H1 (cell line): ENCODE measurements around the gene SPOCK1. TPM values are rescaled to one million over a fixed set of nuclear protein-coding genes. Genes with fewer than 3 reads are reported as not detected.

ENCODE experiments used
- CTCF ChIA-PET: fragments of 300-600 bp; sonication (Branson Sonifier 250); formaldehyde crosslinking; loops from one replicate; lab custom pipeline; 2021; ENCODE audit not compliant: partially characterized antibody; lab: Charles Lee
- POLR2A ChIA-PET: fragments of 300-600 bp; sonication (Branson Sonifier 250); formaldehyde crosslinking; loops from one replicate; lab custom pipeline; 2021; ENCODE audit warnings: inconsistent platforms; ENCODE audit not compliant: partially characterized antibody; lab: Charles Lee
- DNase-seq, 2 experiments: peaks; one replicate each; pipeline versions ENCODE4 v3.0.0 to v3.0.0-alpha.2; 2010 to 2022; ENCODE audit warnings: low spot score in 2 of 2, low read depth in 1 of 2, mixed read lengths in 1 of 2
- FAIRE-seq: peaks from 2 replicates; lab custom pipeline; 2011; peaks lifted over from hg19 to GRCh38; lab: Jason Lieb, UNC
- H2AFZ ChIP-seq: 2 replicates; pipeline ENCODE4 v1.8.1; 2012; ENCODE audit warnings: low read length, inconsistent platforms
- H2AK5ac ChIP-seq: 2 replicates; pipeline ENCODE4 v1.6.1; 2013; ENCODE audit warnings: low read depth, low read length
- H2BK120ac ChIP-seq: replicated peaks from 2 replicates; pipeline ENCODE3; 2013; ENCODE audit warnings: low read depth, low read length, inconsistent platforms
- H2BK12ac ChIP-seq: 2 replicates; pipeline ENCODE4 v1.6.1; 2013; ENCODE audit warnings: low read depth, low read length
- H2BK15ac ChIP-seq: 2 replicates; pipeline ENCODE4 v1.6.1; 2013; ENCODE audit warnings: low read length
- H2BK20ac ChIP-seq: 2 replicates; pipeline ENCODE4 v1.6.1; 2013; ENCODE audit warnings: low read length
- H2BK5ac ChIP-seq: 2 replicates; pipeline ENCODE4 v1.6.1; 2013; ENCODE audit warnings: low read depth, low read length
- H3K14ac ChIP-seq: 2 replicates; pipeline ENCODE4 v1.6.1; 2013; ENCODE audit warnings: inconsistent platforms; ENCODE audit not compliant: insufficient read length
- H3K18ac ChIP-seq: 2 replicates; pipeline ENCODE4 v1.6.1; 2013; ENCODE audit warnings: low read length; ENCODE audit errors: extremely low read depth
- H3K23ac ChIP-seq: 2 replicates; pipeline ENCODE4 v1.6.1; 2013; ENCODE audit warnings: inconsistent platforms; ENCODE audit not compliant: insufficient read length
- H3K23me2 ChIP-seq: 2 replicates; pipeline ENCODE4 v1.6.1; 2013; ENCODE audit warnings: low read depth, low read length
- H3K27ac ChIP-seq: 2 replicates; pipeline ENCODE4 v1.6.1; 2011; ENCODE audit warnings: low read depth, low read length, inconsistent platforms
- H3K27me3 ChIP-seq, 4 experiments: replicated peaks in 1 of 4; 1 replicate in 1 of 4; 2 replicates in 3 of 4; pipeline versions ENCODE4 v1.6.1 to v1.8.1; 2011 to 2013; ENCODE audit warnings: low read length in 3 of 4, mild to moderate bottlenecking in 3 of 4, inconsistent platforms in 2 of 4, mixed read lengths in 2 of 4, moderate library complexity in 1 of 4; ENCODE audit not compliant: control insufficient read depth in 3 of 4, insufficient read depth in 3 of 4; ENCODE audit errors: extremely low read depth in 1 of 4
- H3K36me3 ChIP-seq, 4 experiments: 2 replicates each; pipeline versions ENCODE4 v1.6.1 to v1.8.1; 2011 to 2013; ENCODE audit warnings: mild to moderate bottlenecking in 4 of 4, low read length in 3 of 4, moderate library complexity in 2 of 4, control low read depth in 1 of 4, inconsistent platforms in 1 of 4; ENCODE audit not compliant: insufficient read depth in 4 of 4, control insufficient read depth in 2 of 4
- H3K4ac ChIP-seq: replicated peaks from 2 replicates; pipeline ENCODE3; 2013; ENCODE audit warnings: low read length, low read depth, mixed read lengths, inconsistent platforms; ENCODE audit not compliant: insufficient read length
- H3K4me1 ChIP-seq, 4 experiments: replicated peaks in 1 of 4; 1 replicate in 1 of 4; 2 replicates in 3 of 4; pipeline versions ENCODE4 v1.6.1 to v1.8.1; 2011 to 2013; ENCODE audit warnings: low read length in 3 of 4, inconsistent platforms in 2 of 4, mixed read lengths in 1 of 4; ENCODE audit not compliant: insufficient read depth in 4 of 4, control insufficient read depth in 3 of 4
- H3K4me2 ChIP-seq, 2 experiments: 2 replicates each; pipeline versions ENCODE4 v1.6.1 to v1.8.1; 2011 to 2013; ENCODE audit warnings: low read depth in 2 of 2, low read length in 2 of 2, control low read depth in 1 of 2, inconsistent platforms in 1 of 2, mild to moderate bottlenecking in 1 of 2; ENCODE audit not compliant: insufficient read depth in 1 of 2
- H3K4me3 ChIP-seq, 4 experiments: fragments of 200-600, 300-600 bp in 1 of 4; sonication (generic), shearing (Covaris generic), sonication (Bioruptor Twin) in 1 of 4; 2 replicates each; pipeline versions ENCODE4 v1.5.1 to v1.8.1; 2011 to 2016; ENCODE audit warnings: low read length in 4 of 4, low read depth in 3 of 4, control low read depth in 2 of 4, inconsistent platforms in 2 of 4, mild to moderate bottlenecking in 2 of 4, mixed read lengths in 1 of 4, moderate library complexity in 1 of 4; ENCODE audit not compliant: insufficient read depth in 2 of 4; ENCODE audit errors: extremely low read depth in 1 of 4
- H3K56ac ChIP-seq: replicated peaks from 2 replicates; pipeline ENCODE3; 2013; ENCODE audit warnings: low read depth, mild to moderate bottlenecking, mixed read lengths, low read length, inconsistent platforms; ENCODE audit not compliant: insufficient read length
- H3K79me1 ChIP-seq: 2 replicates; pipeline ENCODE4 v1.6.1; 2013; ENCODE audit warnings: low read depth, low read length, control low read depth
- H3K79me2 ChIP-seq, 2 experiments: 2 replicates each; pipeline versions ENCODE4 v1.6.1 to v1.8.1; 2012 to 2013; ENCODE audit warnings: low read length in 2 of 2, mild to moderate bottlenecking in 2 of 2, inconsistent platforms in 1 of 2; ENCODE audit not compliant: insufficient read depth in 2 of 2, control insufficient read depth in 1 of 2
- H3K9ac ChIP-seq, 4 experiments: replicated peaks in 1 of 4; 1 replicate in 1 of 4; 2 replicates in 3 of 4; pipeline versions ENCODE4 v1.6.1 to v1.8.1; 2011 to 2013; ENCODE audit warnings: low read depth in 3 of 4, low read length in 3 of 4, control low read depth in 2 of 4, mild to moderate bottlenecking in 2 of 4, moderate library complexity in 2 of 4, inconsistent platforms in 1 of 4; ENCODE audit errors: extremely low read depth in 1 of 4
- H3K9me3 ChIP-seq, 2 experiments: 2 replicates each; pipeline versions ENCODE4 v1.6.1 to v1.8.1; 2012 to 2013; ENCODE audit warnings: mild to moderate bottlenecking in 2 of 2, moderate library complexity in 2 of 2, control low read depth in 1 of 2, inconsistent platforms in 1 of 2, low read depth in 1 of 2, low read length in 1 of 2, mixed read lengths in 1 of 2; ENCODE audit not compliant: insufficient read depth in 2 of 2
- H4K20me1 ChIP-seq, 2 experiments: replicated peaks in 1 of 2; 2 replicates each; pipeline versions ENCODE3 to v1.8.1; 2011 to 2013; ENCODE audit warnings: inconsistent platforms in 2 of 2, low read length in 2 of 2, mild to moderate bottlenecking in 1 of 2; ENCODE audit not compliant: insufficient read depth in 2 of 2, control insufficient read depth in 1 of 2
- H4K5ac ChIP-seq: 2 replicates; pipeline ENCODE4 v1.6.1; 2013; ENCODE audit warnings: low read length, low read depth, mixed read lengths, inconsistent platforms; ENCODE audit not compliant: insufficient read length
- H4K8ac ChIP-seq: 2 replicates; pipeline ENCODE4 v1.8.0; 2013; ENCODE audit warnings: mild to moderate bottlenecking, moderate library complexity, low read length, inconsistent platforms; ENCODE audit not compliant: insufficient read depth; ENCODE audit errors: extremely low read depth
- H4K91ac ChIP-seq: replicated peaks from 2 replicates; pipeline ENCODE3; 2013; ENCODE audit warnings: low read length, mixed read lengths, inconsistent platforms; ENCODE audit not compliant: insufficient read length
- KDM4A ChIP-seq: IDR thresholded peaks from one replicate; pipeline ENCODE4 v1.7.1; 2012; ENCODE audit warnings: low read depth, mild to moderate bottlenecking, moderate library complexity, low read length, inconsistent platforms; ENCODE audit not compliant: severe bottlenecking
- POU5F1 ChIP-seq: IDR thresholded peaks from 2 replicates; pipeline ENCODE4 v1.6.1; 2011; ENCODE audit warnings: low read depth, mild to moderate bottlenecking, low read length, moderate library complexity
- RAD21 ChIP-seq, 2 experiments: IDR thresholded peaks in 1 of 2; conservative IDR thresholded peaks in 1 of 2; 2 replicates each; pipeline ENCODE4 v1.6.1; 2011; ENCODE audit warnings: low read depth in 2 of 2, low read length in 2 of 2, improper control_type of control experiment in 1 of 2, inconsistent platforms in 1 of 2, mild to moderate bottlenecking in 1 of 2, moderate library complexity in 1 of 2
- WGBS, 2 experiments: shearing (Covaris generic) in 1 of 2; methylation state at CpG; one replicate each; pipeline versions ENCODE4 v1.1.6 to v1.1.7; 2013 to 2015; ENCODE audit warnings: low lambda C conversion rate in 2 of 2, mixed read lengths in 2 of 2, inconsistent platforms in 1 of 2, low coverage in 1 of 2, missing lambda C conversion rate in 1 of 2; ENCODE audit not compliant: insufficient replicate concordance in 2 of 2, insufficient coverage in 1 of 2, insufficient read length in 1 of 2; ENCODE audit errors: extremely low coverage in 1 of 2, missing lambda C conversion rate in 1 of 2; 5-methylcytosine and 5-hydroxymethylcytosine counted together
- polyA plus RNA-seq, 7 experiments: library from polyadenylated mRNA; depleted of rRNA in 3 of 7; stranded (reverse) in 5 of 7; unstranded in 2 of 7; fragments of >200 nt in 5 of 7; fragments of 200-250 nt in 2 of 7; gene quantifications; 1 replicate in 5 of 7; 2 replicates in 1 of 7; 4 replicates in 1 of 7; pipeline versions ENCODE4 v1.2.1 to v1.2.3, GENCODE V29; 2011 to 2013; ENCODE audit warnings: missing spikeins in 2 of 7, mixed read lengths in 2 of 7
- total RNA-seq: library from RNA; stranded (reverse); fragmentation: NEBNext Ultra II Directional; extraction: Animal tissue kit (Norgen Biotek cat#: 25700); gene quantifications from 2 replicates; pipeline ENCODE4 v1.2.1, GENCODE V29; 2021
- TF ChIP-seq, protein P1 (sequence below): IDR thresholded peaks from 2 replicates; pipeline ENCODE4 v1.6.1; 2012; ENCODE audit warnings: inconsistent platforms
- TF ChIP-seq, protein P2 (sequence below): IDR thresholded peaks from 2 replicates; pipeline ENCODE4 v1.6.1; 2012; ENCODE audit warnings: low read length, inconsistent platforms

SPOCK1 gene
- total and polyA plus RNA-seq, 2 of the 8 experiments (the other 6 are each of a cell fraction or from before 2014, with no cell fraction given): 6.9 to 18.1 TPM

DNA sequence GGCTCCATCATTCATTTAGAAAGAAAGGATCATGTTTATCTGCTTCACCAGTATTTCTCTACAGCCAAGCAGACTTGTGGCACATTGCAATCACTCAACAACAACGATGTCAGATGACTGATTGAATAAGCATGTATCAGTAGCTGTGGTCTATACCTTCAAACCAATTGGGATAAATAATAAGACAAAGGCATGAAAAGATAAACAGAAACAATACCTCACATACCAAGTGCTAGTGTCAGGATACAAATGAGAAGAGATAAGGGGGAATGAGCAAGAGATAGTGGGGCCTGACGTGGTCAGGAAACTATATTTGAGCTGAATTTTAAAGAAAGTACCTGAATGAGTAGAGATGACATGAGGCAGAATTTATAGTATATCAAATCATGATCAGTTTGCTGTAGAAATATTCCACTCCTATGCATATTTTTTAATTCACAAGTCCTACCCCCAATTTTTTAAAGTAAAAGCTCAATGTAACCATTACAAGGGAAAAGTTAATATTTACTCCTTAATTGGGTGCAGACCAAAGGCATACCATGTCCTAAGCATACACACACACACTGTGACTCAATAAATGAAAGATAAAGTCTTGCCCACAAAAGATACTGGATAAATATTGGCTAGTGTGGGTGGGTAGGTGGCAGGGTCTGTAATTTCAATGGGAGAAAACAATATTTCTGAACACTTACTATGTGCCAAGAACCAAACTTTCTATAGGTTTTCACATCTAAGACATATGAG, 284.5 kb downstream of the SPOCK1 start:
- H2BK15ac ChIP-seq: no peak overlapping the region
- H4K5ac ChIP-seq: no peak overlapping the region
- no peaks in the 10 kb centered on the region for H3K36me3 ChIP-seq
- ChIA-PET CTCF (interaction anchor here (2.6 kb wide), 1 partner anchor 10 kb away, joined by 6 read pairs; no protein-coding TSS in a partner anchor), POLR2A (no interaction called here)
- H3K27me3 ChIP-seq: no peaks in the 10 kb centered on the region
- no peak overlapping the region for H3K27ac ChIP-seq
- no peak overlapping the region for H2BK12ac ChIP-seq
- H3K9me3 ChIP-seq: no peaks in the 10 kb centered on the region
- H2BK20ac ChIP-seq: no peak overlapping the region
- H3K4ac ChIP-seq: no peak overlapping the region
- no peak overlapping the region for H2BK5ac ChIP-seq
- H4K91ac ChIP-seq: no peak overlapping the region
- FAIRE-seq (no peak), DNase-seq (no peak)
- no peaks in the 10 kb centered on the region for H4K20me1 ChIP-seq
- H3K79me1 ChIP-seq: no peaks in the 10 kb centered on the region
- H3K23me2 ChIP-seq: no peaks in the 10 kb centered on the region
- no peak overlapping the region for H2BK120ac ChIP-seq
- no peak overlapping the region for H2AK5ac ChIP-seq
- no peak overlapping the region for H3K23ac ChIP-seq
- no peak overlapping the region for H4K8ac ChIP-seq
- H3K79me2 ChIP-seq: no peaks in the 10 kb centered on the region
- H3K4me2 ChIP-seq: no peak overlapping the region
- H2AFZ ChIP-seq: no peak overlapping the region
- H3K4me3 ChIP-seq: no peak overlapping the region
- 100% methylated on average over 2 of the region's 2 CpGs; no CpG with 5 or more reads in 1 of the 2 experiments for WGBS, 2 experiments
- H3K56ac ChIP-seq: no peak overlapping the region
- no peaks in the 10 kb centered on the region for H3K4me1 ChIP-seq
- no peak overlapping the region for H3K14ac ChIP-seq
- no peak overlapping the region for H3K9ac ChIP-seq
- H3K18ac ChIP-seq: no peak overlapping the region
- no peak for TF ChIP-seq KDM4A
- TF ChIP-seq, protein P1, sequence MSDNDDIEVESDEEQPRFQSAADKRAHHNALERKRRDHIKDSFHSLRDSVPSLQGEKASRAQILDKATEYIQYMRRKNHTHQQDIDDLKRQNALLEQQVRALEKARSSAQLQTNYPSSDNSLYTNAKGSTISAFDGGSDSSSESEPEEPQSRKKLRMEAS: no peak
- TF ChIP-seq, protein P2, sequence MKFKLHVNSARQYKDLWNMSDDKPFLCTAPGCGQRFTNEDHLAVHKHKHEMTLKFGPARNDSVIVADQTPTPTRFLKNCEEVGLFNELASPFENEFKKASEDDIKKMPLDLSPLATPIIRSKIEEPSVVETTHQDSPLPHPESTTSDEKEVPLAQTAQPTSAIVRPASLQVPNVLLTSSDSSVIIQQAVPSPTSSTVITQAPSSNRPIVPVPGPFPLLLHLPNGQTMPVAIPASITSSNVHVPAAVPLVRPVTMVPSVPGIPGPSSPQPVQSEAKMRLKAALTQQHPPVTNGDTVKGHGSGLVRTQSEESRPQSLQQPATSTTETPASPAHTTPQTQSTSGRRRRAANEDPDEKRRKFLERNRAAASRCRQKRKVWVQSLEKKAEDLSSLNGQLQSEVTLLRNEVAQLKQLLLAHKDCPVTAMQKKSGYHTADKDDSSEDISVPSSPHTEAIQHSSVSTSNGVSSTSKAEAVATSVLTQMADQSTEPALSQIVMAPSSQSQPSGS: no peak
- TF ChIP-seq POU5F1: no peak
- TF ChIP-seq RAD21 (IDR thresholded peaks at IDR 0.05 in 1 of 2, conservative IDR thresholded peaks at IDR 0.05 in 1 of 2; ENCODE audit: low read depth in 2 of 2, low read length in 2 of 2): no peak
